ENCODE measurements around the gene PPA1.
A peak's percentile ranks its signal among the peaks of the same experiment; 100 is the strongest.
"Not testable (repeated sequence)": the region's sequence is repeated elsewhere in the genome, so short reads cannot be mapped to it uniquely, and the experiment has no call there.

Gene PPA1

GRCh38 chr10:70206762-70207161, 26.5 kb downstream of the PPA1 start:
- DNase-seq: no peak

GRCh38 chr10:70201105-70201504, 32.1 kb downstream of the PPA1 start:
- no peak for DNase-seq

GRCh38 chr10:70198696-70199466, 34.3 kb downstream of the PPA1 start:
- no peak for DNase-seq

- DNase-seq: no peak
Observed at GRCh38 chr10:70197235-70197945, 35.8 kb downstream of the PPA1 start.

GRCh38 chr10:70193391-70193844, 39.8 kb downstream of the PPA1 start:
- DNase-seq: peak; percentile 35

- peak; percentile 33 for DNase-seq
Observed at GRCh38 chr10:70192326-70192968, 40.8 kb downstream of the PPA1 start.

- DNase-seq: peak; percentile 96
Observed at GRCh38 chr10:70191972-70192305, 41.3 kb downstream of the PPA1 start.

- DNase-seq: peak; percentile 44
Observed at GRCh38 chr10:70191161-70191971, 41.9 kb downstream of the PPA1 start.

GRCh38 chr10:70190581-70190980, 42.6 kb downstream of the PPA1 start:
- DNase-seq: peak; percentile 52

- DNase-seq: no peak
Observed at GRCh38 chr10:70190102-70190501, 43.1 kb downstream of the PPA1 start.

- no peak for DNase-seq
Observed at GRCh38 chr10:70188768-70189167, 44.5 kb downstream of the PPA1 start.

GRCh38 chr10:70186571-70186970, 46.7 kb downstream of the PPA1 start:
- no peak for DNase-seq

- DNase-seq: no peak
Observed at GRCh38 chr10:70186090-70186489, 47.1 kb downstream of the PPA1 start.

- no peak for DNase-seq
Observed at GRCh38 chr10:70183304-70183703, 49.9 kb downstream of the PPA1 start.

- DNase-seq: not testable (repeated sequence)
Observed at GRCh38 chr10:70179209-70179608, 54.0 kb downstream of the PPA1 start.

- DNase-seq: no peak
Observed at GRCh38 chr10:70178139-70178725, 55.0 kb downstream of the PPA1 start.

GRCh38 chr10:70176441-70176840, 56.8 kb downstream of the PPA1 start:
- no peak for DNase-seq

- no peak for DNase-seq
Observed at GRCh38 chr10:70175516-70175915, 57.7 kb downstream of the PPA1 start.

- DNase-seq: no peak
Observed at GRCh38 chr10:70174058-70174741, 59.0 kb downstream of the PPA1 start.

- DNase-seq: no peak
Observed at GRCh38 chr10:70169649-70170364, 63.4 kb downstream of the PPA1 start.

- no peak for DNase-seq
Observed at GRCh38 chr10:70169011-70169410, 64.2 kb downstream of the PPA1 start.
